ENCODE data around the gene CPSF3. TPM values are rescaled to one million over a fixed set of nuclear protein-coding genes. Genes with fewer than 3 reads are reported as not detected.
A peak's percentile ranks its signal among the peaks of the same experiment; 100 is the strongest.

Gene CPSF3
- total RNA-seq, 5 donors from 2014 or later (not counting 1 experiment from before 2014, with no cell fraction given) = 16.0 to 25.1 (median 21.3) TPM

DNA sequence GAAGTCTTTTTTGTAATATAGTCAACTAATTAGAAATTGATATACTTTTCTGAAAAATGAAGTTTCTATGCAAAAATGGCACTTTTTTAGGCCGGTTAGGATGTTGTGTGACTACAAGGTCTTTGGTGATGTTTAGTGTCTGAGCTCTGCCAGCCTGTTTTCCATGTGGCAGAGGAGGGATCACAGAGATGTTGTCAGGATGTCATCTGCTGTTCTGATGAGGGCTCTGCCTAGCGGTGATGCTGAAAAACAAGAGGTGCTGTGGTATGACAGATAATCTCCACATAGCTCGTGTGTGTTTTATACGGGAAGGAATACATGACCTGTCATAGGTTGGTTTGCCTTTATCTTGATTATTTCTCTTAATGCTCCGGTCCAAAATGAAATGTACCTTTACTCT lies 38.9 kb downstream of the CPSF3 start:
- POLR2A ChIA-PET = interaction anchor here in 1 of 2 donors (0.7 kb wide), 1 partner anchor 50 kb away, joined by 6 read pairs; no protein-coding TSS in a partner anchor

GRCh38 chr2:9462886-9463697 lies 39.6 kb downstream of the CPSF3 start:
- Histone ChIP-seq H3K9me3 (no peaks in the 10 kb centered on the region), H3K27ac (ENCODE audit: low read length) (no peak overlapping the region), H3K36me3 (ENCODE audit: control insufficient read depth in 2 of 2, extremely low read depth in 1 of 2, insufficient read depth in 1 of 2, low read length in 1 of 2) (peaks cover 3 to 27% of the 10 kb centered on the region in 2 donors), H3K4me1 (ENCODE audit: control insufficient read depth in 1 of 2, extremely low read depth in 1 of 2, insufficient read depth in 2 of 2, low read length in 2 of 2) (no peaks in the 10 kb centered on the region), H3K4me3 (ENCODE audit: control insufficient read depth in 1 of 2, extremely low read depth in 1 of 2, low read length in 1 of 2) (no peak overlapping the region), H3K27me3 (replicated peaks in 1 of 2; ENCODE audit: control insufficient read depth in 2 of 2, extremely low read depth in 1 of 2, insufficient read depth in 2 of 2, low read length in 1 of 2) (no peaks in the 10 kb centered on the region)
- DNase-seq (no peak), ATAC-seq (replicated peaks in 1 of 4) (no peak)
- no peaks in the 10 kb centered on the region for H3K4me1 Mint-ChIP-seq
- WGBS (ENCODE audit: insufficient coverage) = 87% methylated on average over 6 of the region's 6 CpGs
- H3K36me3 Mint-ChIP-seq = peaks cover 30% of the 10 kb centered on the region
- no peak overlapping the region for H3K27ac Mint-ChIP-seq
- H3K27me3 Mint-ChIP-seq = no peaks in the 10 kb centered on the region
- POLR2A ChIA-PET = no interaction called here
- CTCF ChIA-PET = no interaction called here
- H3K9me3 Mint-ChIP-seq = no peaks in the 10 kb centered on the region
- H3K4me3 Mint-ChIP-seq = no peak overlapping the region

More for the DNA sequence above, 38.9 kb downstream of the CPSF3 start:
- Mint-ChIP-seq H3K9me3 (no peaks in the 10 kb centered on the region), H3K36me3 (peaks cover 30% of the 10 kb centered on the region), H3K27ac (no peak overlapping the region), H3K4me3 (no peak overlapping the region), H3K27me3 (no peaks in the 10 kb centered on the region), H3K4me1 (no peaks in the 10 kb centered on the region)
- H3K36me3 ChIP-seq (ENCODE audit: control insufficient read depth in 2 of 2, extremely low read depth in 1 of 2, insufficient read depth in 1 of 2, low read length in 1 of 2) = peaks cover 3 to 30% of the 10 kb centered on the region in 2 donors
- 100% methylated on average over 2 of the region's 5 CpGs for WGBS (ENCODE audit: insufficient coverage)
- no peak overlapping the region for H3K4me3 ChIP-seq (ENCODE audit: control insufficient read depth in 1 of 2, extremely low read depth in 1 of 2, low read length in 1 of 2)
- H3K27ac ChIP-seq (ENCODE audit: low read length) = no peak overlapping the region
- H3K9me3 ChIP-seq = no peaks in the 10 kb centered on the region
- CTCF ChIA-PET = no interaction called here
- DNase-seq = no peak
- no peaks in the 10 kb centered on the region for H3K4me1 ChIP-seq (ENCODE audit: control insufficient read depth in 1 of 2, extremely low read depth in 1 of 2, insufficient read depth in 2 of 2, low read length in 2 of 2)
- H3K27me3 ChIP-seq (replicated peaks in 1 of 2; ENCODE audit: control insufficient read depth in 2 of 2, extremely low read depth in 1 of 2, insufficient read depth in 2 of 2, low read length in 1 of 2) = no peaks in the 10 kb centered on the region
- no peak for ATAC-seq (replicated peaks in 1 of 4)

GRCh38 chr2:9463698-9464034 lies 40.2 kb downstream of the CPSF3 start:
- Mint-ChIP-seq H3K27me3 (no peaks in the 10 kb centered on the region), H3K27ac (no peak overlapping the region), H3K36me3 (peaks cover 30% of the 10 kb centered on the region), H3K4me1 (no peaks in the 10 kb centered on the region), H3K9me3 (no peaks in the 10 kb centered on the region), H3K4me3 (no peak overlapping the region)
- Histone ChIP-seq H3K36me3 (ENCODE audit: control insufficient read depth in 2 of 2, extremely low read depth in 1 of 2, insufficient read depth in 1 of 2, low read length in 1 of 2) (peaks cover 3 to 26% of the 10 kb centered on the region in 2 donors), H3K4me3 (ENCODE audit: control insufficient read depth in 1 of 2, extremely low read depth in 1 of 2, low read length in 1 of 2) (no peak overlapping the region), H3K4me1 (ENCODE audit: control insufficient read depth in 1 of 2, extremely low read depth in 1 of 2, insufficient read depth in 2 of 2, low read length in 2 of 2) (no peaks in the 10 kb centered on the region), H3K27ac (ENCODE audit: low read length) (no peak overlapping the region), H3K9me3 (no peaks in the 10 kb centered on the region), H3K27me3 (replicated peaks in 1 of 2; ENCODE audit: control insufficient read depth in 2 of 2, extremely low read depth in 1 of 2, insufficient read depth in 2 of 2, low read length in 1 of 2) (no peaks in the 10 kb centered on the region)
- DNase-seq = peak in 4 of 35 experiments; percentile 1 to 24 (median 6)
- ChIA-PET POLR2A (no interaction called here), CTCF (no interaction called here)
- ATAC-seq (replicated peaks in 1 of 4) = peak in 1 of 4 experiments; percentile 42
- 76% methylated on average over 6 of the region's 7 CpGs for WGBS (ENCODE audit: insufficient coverage)

DNA sequence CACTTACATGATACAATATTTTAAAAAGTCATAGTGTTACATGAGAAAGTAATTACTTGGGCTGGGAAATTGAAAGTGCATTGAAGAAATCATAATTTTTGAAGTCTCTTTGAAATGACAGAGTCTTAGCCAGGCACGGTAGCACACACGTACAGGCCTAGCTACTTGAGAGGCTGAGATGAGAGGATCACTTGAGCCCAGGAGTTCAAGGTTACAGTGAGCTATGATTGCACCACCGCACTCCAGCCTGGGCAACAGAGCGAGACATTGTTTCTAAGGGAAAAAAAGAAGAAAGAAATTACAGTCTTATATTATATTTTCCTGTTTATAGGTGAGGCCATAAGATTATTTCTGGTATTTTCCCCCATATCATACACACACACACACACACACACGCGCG lies 41.7 kb downstream of the CPSF3 start:
- Mint-ChIP-seq H3K36me3 (peaks cover 22% of the 10 kb centered on the region), H3K4me1 (no peaks in the 10 kb centered on the region), H3K9me3 (no peaks in the 10 kb centered on the region), H3K27ac (peak overlapping the region in 1 of 2 donors; percentile 28), H3K27me3 (no peaks in the 10 kb centered on the region), H3K4me3 (no peak overlapping the region)
- H3K4me3 ChIP-seq (ENCODE audit: control insufficient read depth in 1 of 2, extremely low read depth in 1 of 2, low read length in 1 of 2) = no peak overlapping the region
- H3K36me3 ChIP-seq (ENCODE audit: control insufficient read depth in 2 of 2, extremely low read depth in 1 of 2, insufficient read depth in 1 of 2, low read length in 1 of 2) = peaks cover 3 to 26% of the 10 kb centered on the region in 2 donors
- H3K4me1 ChIP-seq (ENCODE audit: control insufficient read depth in 1 of 2, extremely low read depth in 1 of 2, insufficient read depth in 2 of 2, low read length in 2 of 2) = no peaks in the 10 kb centered on the region
- WGBS (ENCODE audit: insufficient coverage) = 100% methylated on average over 2 of the region's 7 CpGs
- no peak overlapping the region for H3K27ac ChIP-seq (ENCODE audit: low read length)
- POLR2A ChIA-PET = no interaction called here
- DNase-seq = no peak
- no peak for ATAC-seq (replicated peaks in 1 of 4)
- CTCF ChIA-PET = interaction anchor here (0.5 to 0.7 kb wide), 2 partner anchors 26 to 938 kb away, joined by 3 to 5 read pairs; no protein-coding TSS in a partner anchor
- H3K27me3 ChIP-seq (replicated peaks in 1 of 2; ENCODE audit: control insufficient read depth in 2 of 2, extremely low read depth in 1 of 2, insufficient read depth in 2 of 2, low read length in 1 of 2) = no peaks in the 10 kb centered on the region
- no peaks in the 10 kb centered on the region for H3K9me3 ChIP-seq

DNA sequence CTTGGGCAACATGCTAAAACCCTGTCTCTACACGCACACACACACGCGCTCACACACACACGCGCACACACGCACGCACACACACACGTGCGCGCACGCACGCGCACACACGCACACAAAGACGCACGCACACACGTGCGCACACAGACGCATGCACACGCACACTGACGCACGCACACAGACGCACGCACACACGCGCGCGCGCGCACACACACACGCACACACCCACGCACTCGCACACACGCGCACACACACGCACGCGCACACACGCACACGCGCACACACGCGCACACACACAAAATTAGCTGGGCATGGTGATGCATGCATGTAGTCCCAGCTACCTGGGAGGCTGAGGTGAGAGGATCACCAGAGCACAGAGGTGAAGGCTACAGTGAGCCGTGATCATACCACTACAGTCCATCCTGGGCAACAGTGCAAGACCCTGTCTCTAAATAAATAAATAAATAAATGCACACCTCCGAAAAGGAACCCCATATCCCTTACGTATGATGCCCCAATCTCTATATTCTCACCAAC lies 42.8 kb downstream of the CPSF3 start:
- H3K9me3 ChIP-seq = no peaks in the 10 kb centered on the region
- H3K4me3 ChIP-seq (ENCODE audit: control insufficient read depth in 1 of 2, extremely low read depth in 1 of 2, low read length in 1 of 2) = no peak overlapping the region
- DNase-seq (no peak), ATAC-seq (replicated peaks in 1 of 4) (no peak)
- no peaks in the 10 kb centered on the region for H3K4me1 ChIP-seq (ENCODE audit: control insufficient read depth in 1 of 2, extremely low read depth in 1 of 2, insufficient read depth in 2 of 2, low read length in 2 of 2)
- no peaks in the 10 kb centered on the region for H3K4me1 Mint-ChIP-seq
- peaks cover 20% of the 10 kb centered on the region for H3K36me3 Mint-ChIP-seq
- 96% methylated on average over 43 of the region's 46 CpGs for WGBS (ENCODE audit: insufficient coverage)
- no peak overlapping the region for H3K4me3 Mint-ChIP-seq
- H3K27ac ChIP-seq (ENCODE audit: low read length) = no peak overlapping the region
- H3K36me3 ChIP-seq (ENCODE audit: control insufficient read depth in 2 of 2, extremely low read depth in 1 of 2, insufficient read depth in 1 of 2, low read length in 1 of 2) = peaks cover 3 to 18% of the 10 kb centered on the region in 2 donors
- ChIA-PET CTCF (no interaction called here), POLR2A (no interaction called here)
- no peaks in the 10 kb centered on the region for H3K9me3 Mint-ChIP-seq
- H3K27me3 ChIP-seq (replicated peaks in 1 of 2; ENCODE audit: control insufficient read depth in 2 of 2, extremely low read depth in 1 of 2, insufficient read depth in 2 of 2, low read length in 1 of 2) = no peaks in the 10 kb centered on the region
- no peak overlapping the region for H3K27ac Mint-ChIP-seq
- H3K27me3 Mint-ChIP-seq = no peaks in the 10 kb centered on the region

DNA sequence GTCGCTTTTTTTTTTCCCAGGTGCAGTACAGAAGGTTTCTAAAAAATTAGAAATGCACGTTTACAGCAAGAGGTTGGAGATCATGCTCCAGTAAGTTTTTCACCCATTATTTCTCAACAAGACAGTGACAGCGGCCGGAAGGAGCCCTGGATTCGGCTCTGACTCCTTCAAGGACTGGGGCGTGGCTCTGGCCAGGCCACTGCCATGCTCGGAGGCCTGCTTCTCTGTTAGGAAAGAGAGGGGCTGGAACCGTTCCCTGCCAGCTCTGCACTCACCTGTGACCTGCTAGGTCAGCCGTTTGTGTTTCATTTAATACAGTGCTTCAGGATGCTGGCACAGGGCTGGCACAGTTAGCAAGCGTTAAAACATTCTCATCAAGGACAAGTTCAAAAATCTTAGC lies 44.2 kb downstream of the CPSF3 start:
- H3K4me1 ChIP-seq (ENCODE audit: control insufficient read depth in 1 of 2, extremely low read depth in 1 of 2, insufficient read depth in 2 of 2, low read length in 2 of 2) = no peaks in the 10 kb centered on the region
- DNase-seq (no peak), ATAC-seq (replicated peaks in 1 of 4) (no peak)
- H3K27ac ChIP-seq (ENCODE audit: low read length) = no peak overlapping the region
- WGBS (ENCODE audit: insufficient coverage) = 98% methylated on average over 6 of the region's 10 CpGs
- Mint-ChIP-seq H3K9me3 (no peaks in the 10 kb centered on the region), H3K27me3 (no peaks in the 10 kb centered on the region), H3K4me3 (no peak overlapping the region), H3K27ac (no peak overlapping the region), H3K4me1 (peaks cover 0 to under 1% (median 0%) of the 10 kb centered on the region in 3 donors), H3K36me3 (peaks cover 21% of the 10 kb centered on the region)
- H3K4me3 ChIP-seq (ENCODE audit: control insufficient read depth in 1 of 2, extremely low read depth in 1 of 2, low read length in 1 of 2) = no peak overlapping the region
- peaks cover 0 to 19% of the 10 kb centered on the region in 2 donors for H3K36me3 ChIP-seq (ENCODE audit: control insufficient read depth in 2 of 2, extremely low read depth in 1 of 2, insufficient read depth in 1 of 2, low read length in 1 of 2)
- H3K27me3 ChIP-seq (replicated peaks in 1 of 2; ENCODE audit: control insufficient read depth in 2 of 2, extremely low read depth in 1 of 2, insufficient read depth in 2 of 2, low read length in 1 of 2) = no peaks in the 10 kb centered on the region
- ChIA-PET POLR2A (interaction anchor here in 1 of 2 donors (0.6 to 0.7 kb wide), 2 partner anchors 19 to 37 kb away, joined by 3 read pairs; no protein-coding TSS in a partner anchor), CTCF (no interaction called here)
- H3K9me3 ChIP-seq = no peaks in the 10 kb centered on the region

All from T-cell (primary cell).